ENCODE measurements around the gene MAMDC4. TPM values are rescaled to one million over a fixed set of nuclear protein-coding genes. Genes with fewer than 3 reads are reported as not detected.
"Not testable (repeated sequence)": the region's sequence is repeated elsewhere in the genome, so short reads cannot be mapped to it uniquely, and the experiment has no call there.

The MAMDC4 gene
- total RNA-seq, 2 experiments from 2014 or later, result 14.1 to 15.3 TPM

DNA sequence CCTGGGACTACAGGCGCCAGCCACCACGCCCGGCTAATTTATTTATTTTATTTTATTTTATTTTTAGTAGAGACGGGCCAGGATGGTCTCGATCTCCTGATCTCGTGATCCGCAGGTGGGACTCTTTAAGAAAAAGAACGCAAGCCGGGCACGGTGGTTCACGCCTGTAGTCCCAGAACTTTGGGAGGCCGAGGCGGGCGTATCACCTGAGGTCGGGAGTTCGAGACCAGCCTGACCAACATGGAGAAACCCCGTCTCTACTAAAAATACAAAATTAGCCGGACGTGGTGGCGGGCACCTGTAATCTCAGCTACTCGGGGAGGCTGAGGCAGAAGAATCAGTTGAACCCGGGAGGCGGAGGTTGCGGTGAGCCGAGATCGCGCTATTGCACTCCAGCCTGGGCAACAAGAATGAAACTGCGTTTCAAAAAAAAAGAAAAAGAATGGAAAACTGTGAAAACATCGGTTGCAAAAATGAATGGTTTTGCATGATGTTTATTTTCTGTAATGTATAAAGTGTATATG lies 14.8 kb downstream of the MAMDC4 start:
- POLR2A ChIA-PET, result interaction anchor here (1.9 kb wide), 1 partner anchor 14 kb away, joined by 8 read pairs; no protein-coding TSS in a partner anchor

DNA sequence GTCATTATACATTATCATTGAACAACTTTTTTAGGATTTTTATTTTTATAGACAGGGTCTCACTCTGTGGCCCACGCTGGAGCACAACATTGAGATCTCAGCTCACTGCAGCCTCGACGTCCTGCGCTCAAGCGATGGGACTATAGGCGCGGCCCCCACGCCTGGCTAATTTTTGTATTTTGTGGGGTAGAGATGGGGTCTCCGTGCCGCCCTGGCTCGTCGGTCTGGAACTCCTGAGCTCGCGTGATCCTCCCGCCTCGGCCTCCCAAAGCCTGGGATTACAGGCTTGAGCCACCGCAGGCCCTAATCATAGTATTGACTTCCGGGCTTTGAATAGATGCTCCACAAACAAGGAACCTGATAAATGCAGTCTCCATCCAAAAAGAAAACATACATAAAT lies 15.3 kb downstream of the MAMDC4 start:
- POLR2A ChIA-PET, result interaction anchor here (1.9 kb wide), 1 partner anchor 14 kb away, joined by 8 read pairs; no protein-coding TSS in a partner anchor

More for the DNA sequence above, 14.8 kb downstream of the MAMDC4 start:
- CTCF ChIA-PET, result not testable (repeated sequence)

GRCh38 chr9:136867917-136868316 lies 15.8 kb downstream of the MAMDC4 start:
- POLR2A ChIA-PET, result no interaction called here
- CTCF ChIA-PET, result interaction anchor here (0.8 kb wide), 1 partner anchor 13 kb away, joined by 3 read pairs; no protein-coding TSS in a partner anchor

More for the DNA sequence above, 15.3 kb downstream of the MAMDC4 start:
- CTCF ChIA-PET, result no interaction called here

- POLR2A ChIA-PET, result interaction anchor here (0.9 kb wide), 1 partner anchor 14 kb away, joined by 3 read pairs; no protein-coding TSS in a partner anchor
- CTCF ChIA-PET, result interaction anchor here (0.8 kb wide), 1 partner anchor 13 kb away, joined by 3 read pairs; no protein-coding TSS in a partner anchor
Observed at GRCh38 chr9:136868644-136869043, 16.5 kb downstream of the MAMDC4 start.

DNA sequence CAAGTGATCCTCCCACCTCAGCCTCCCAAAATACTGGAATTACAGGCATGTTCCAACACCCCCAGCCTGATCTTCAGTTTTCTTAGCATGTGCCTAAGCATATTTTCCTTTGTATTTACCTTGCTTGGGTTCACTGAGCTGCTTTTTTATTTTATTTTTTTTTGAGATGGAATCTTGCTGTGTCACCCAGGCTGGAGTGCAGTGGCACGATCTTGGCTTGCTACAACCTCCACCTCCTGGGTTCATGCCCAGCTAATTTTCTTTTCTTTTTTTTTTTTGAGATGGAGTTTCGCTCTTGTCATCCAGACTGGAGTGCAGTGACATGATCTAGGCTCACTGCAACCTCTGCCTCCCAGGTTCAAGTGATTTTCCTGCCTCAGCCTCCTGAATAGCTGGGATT lies 17.5 kb downstream of the MAMDC4 start:
- POLR2A ChIA-PET, result interaction anchor here (0.9 to 1.0 kb wide), 2 partner anchors 12 to 15 kb away, joined by 3 to 4 read pairs; no protein-coding TSS in a partner anchor
- CTCF ChIA-PET, result not testable (repeated sequence)

- ChIA-PET CTCF (no interaction called here), POLR2A (no interaction called here)
Observed at GRCh38 chr9:136875155-136875554, 23.0 kb downstream of the MAMDC4 start.

DNA sequence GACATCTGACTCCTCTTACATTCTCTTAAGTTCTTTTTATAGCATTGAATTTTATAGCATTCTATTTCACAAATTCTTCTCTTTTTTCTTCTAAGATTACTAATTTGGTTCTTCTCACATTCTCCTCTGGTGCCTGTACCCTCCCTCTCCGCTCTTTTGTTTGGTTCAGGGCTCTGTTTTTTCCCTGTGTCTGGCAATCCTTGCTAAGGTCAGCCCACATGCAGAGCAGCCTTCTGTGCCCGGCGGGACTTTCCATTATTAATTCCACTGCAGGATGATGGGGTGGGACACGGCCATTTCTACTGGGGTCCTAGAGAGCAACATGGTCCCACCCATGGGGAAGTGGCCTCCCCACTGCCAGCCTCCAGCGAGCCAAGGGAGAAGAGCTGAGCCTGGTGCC lies 24.3 kb downstream of the MAMDC4 start:
- CTCF ChIA-PET, result no interaction called here

GRCh38 chr9:136880651-136881050 lies 28.5 kb downstream of the MAMDC4 start:
- CTCF ChIA-PET, result interaction anchor here (0.6 to 3.0 kb wide), 5 partner anchors 12 to 166 kb away, joined by 3 to 18 read pairs (median 4); partner anchors contain the start of gene NPDC1
- POLR2A ChIA-PET, result interaction anchor here (0.7 to 2.6 kb wide), 4 partner anchors 14 to 112 kb away, joined by 3 to 19 read pairs (median 8); partner anchors contain the start of genes EDF1 and PAXX

More for the DNA sequence above, 24.3 kb downstream of the MAMDC4 start:
- POLR2A ChIA-PET, result interaction anchor here (0.6 kb wide), 1 partner anchor 83 kb away, joined by 3 read pairs; no protein-coding TSS in a partner anchor

DNA sequence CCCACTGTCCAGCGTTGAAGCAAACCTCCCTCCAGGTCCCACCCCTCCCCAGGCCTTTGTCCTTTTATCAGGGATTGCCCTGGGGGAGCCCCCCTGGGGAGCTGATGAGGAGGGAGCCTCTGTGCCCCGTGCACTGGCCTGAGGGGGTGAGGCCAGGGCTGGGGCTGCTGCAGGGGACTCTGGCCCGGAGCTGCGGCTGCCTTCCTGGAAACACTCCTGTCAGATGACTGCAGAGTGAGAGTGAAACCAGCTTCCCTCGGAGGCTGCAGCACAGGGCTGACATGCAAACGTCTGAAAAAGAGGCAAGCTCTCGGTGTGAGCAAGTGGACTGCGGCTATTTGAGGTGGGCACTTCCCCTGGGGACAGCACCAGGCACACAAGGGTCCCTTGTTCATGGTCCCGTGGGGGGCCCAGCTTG lies 29.6 kb downstream of the MAMDC4 start:
- POLR2A ChIA-PET, result interaction anchor here (0.5 to 2.6 kb wide), 8 partner anchors 12 to 342 kb away, joined by 3 to 19 read pairs (median 5); partner anchors contain the start of genes EDF1, FUT7 and PAXX

GRCh38 chr9:136882109-136882946 lies 30.2 kb downstream of the MAMDC4 start:
- ChIA-PET POLR2A (interaction anchor here (0.6 to 2.6 kb wide), 7 partner anchors 12 to 652 kb away, joined by 3 to 19 read pairs (median 4); partner anchors contain the start of genes EDF1, FUT7 and PAXX), CTCF (interaction anchor here (0.6 to 3.0 kb wide), 10 partner anchors 10 to 203 kb away, joined by 3 to 18 read pairs (median 4); partner anchors contain the start of genes AJM1, C8G, FBXW5 and NPDC1)

More for the DNA sequence above, 29.6 kb downstream of the MAMDC4 start:
- CTCF ChIA-PET, result interaction anchor here (0.9 to 3.0 kb wide), 10 partner anchors 9 to 165 kb away, joined by 3 to 18 read pairs (median 4); partner anchors contain the start of genes AJM1, C8G, FBXW5 and NPDC1

DNA sequence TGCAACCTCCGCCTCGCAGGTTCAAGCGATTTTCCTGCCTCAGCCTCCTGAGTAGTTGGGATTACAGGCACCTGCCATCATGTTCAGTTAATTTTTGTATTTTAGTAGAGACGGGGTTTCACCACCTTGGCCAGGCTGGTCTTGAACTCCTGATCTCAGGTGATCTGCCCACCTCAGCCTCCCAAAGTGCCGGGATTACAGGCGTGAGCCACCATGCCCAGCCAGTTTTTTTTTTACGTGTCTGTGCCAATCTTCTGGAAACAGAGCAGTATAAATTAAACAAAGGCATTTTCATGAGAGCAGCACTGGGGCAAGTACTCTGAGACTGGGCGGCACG lies 30.8 kb downstream of the MAMDC4 start:
- CTCF ChIA-PET, result interaction anchor here (1.4 to 3.0 kb wide), 4 partner anchors 21 to 146 kb away, joined by 3 to 18 read pairs (median 6); no protein-coding TSS in a partner anchor
- POLR2A ChIA-PET, result interaction anchor here (1.7 to 2.6 kb wide), 2 partner anchors 19 kb away, joined by 7 to 19 read pairs; no protein-coding TSS in a partner anchor

DNA sequence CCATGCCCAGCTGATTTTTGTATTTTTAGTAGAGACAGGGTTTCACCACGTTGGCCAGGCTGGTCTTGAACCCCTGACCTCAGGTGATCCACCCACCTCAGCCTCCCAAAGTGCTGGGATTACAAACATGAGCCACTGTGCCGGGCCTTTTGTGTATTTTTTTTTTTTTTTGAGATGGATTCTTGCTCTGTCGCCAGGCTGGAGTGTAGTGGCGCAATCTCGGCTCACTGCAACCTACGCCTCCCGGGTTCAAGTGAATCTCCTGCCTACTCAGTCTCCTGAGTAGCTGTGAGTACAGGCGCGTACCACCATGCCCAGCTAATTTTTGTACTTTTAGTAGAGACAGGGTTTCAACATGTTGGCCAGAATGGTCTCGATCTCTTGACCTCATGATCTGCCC lies 31.5 kb downstream of the MAMDC4 start:
- POLR2A ChIA-PET, result interaction anchor here (0.7 kb wide), 2 partner anchors 226 to 320 kb away, joined by 3 to 5 read pairs; no protein-coding TSS in a partner anchor
- CTCF ChIA-PET, result interaction anchor here (1.2 to 1.4 kb wide), 2 partner anchors 18 to 42 kb away, joined by 3 to 4 read pairs; partner anchors contain the start of gene AJM1

DNA sequence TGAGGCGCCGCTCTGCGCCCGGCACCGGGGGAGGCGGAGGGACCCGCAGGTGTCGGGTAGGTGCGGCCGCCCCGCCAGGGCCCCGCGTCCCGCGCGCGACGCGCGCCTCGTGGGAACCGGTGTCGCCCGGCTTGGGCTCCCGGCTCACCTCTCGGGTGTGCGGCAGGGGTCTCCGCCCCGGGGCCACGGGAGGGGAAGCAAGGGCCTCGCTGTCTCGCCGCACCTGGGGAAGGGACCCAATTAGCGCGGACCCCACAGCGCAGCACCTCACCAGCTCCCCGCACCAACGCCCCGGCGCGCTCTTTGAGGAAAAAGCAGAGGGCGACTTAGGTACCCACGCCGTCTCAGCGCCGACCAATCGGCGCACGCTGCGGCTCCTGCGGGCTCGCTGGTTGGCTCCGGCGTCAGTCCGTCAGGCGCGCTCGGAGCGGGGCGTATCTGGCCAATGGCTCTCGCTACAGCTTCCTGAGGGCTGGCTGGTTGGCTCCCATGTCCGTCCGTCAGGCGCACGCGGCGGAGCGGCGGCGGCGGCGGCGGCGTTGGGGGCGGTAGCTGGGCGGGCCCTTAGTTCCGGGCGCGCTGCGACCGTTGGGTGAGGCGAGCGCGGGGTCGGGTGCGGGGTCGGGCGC lies 33.9 kb downstream of the MAMDC4 start, which contains the start of gene TRAF2:
TSS of gene TRAF2 (plus strand) at position 567 of the 629 bp plus-strand sequence. CDS start 12,225 bp downstream, outside the sequence.
- CTCF ChIA-PET, result interaction anchor here (0.9 to 1.5 kb wide), 7 partner anchors 16 to 143 kb away, joined by 3 to 5 read pairs (median 3); partner anchors contain the start of gene AJM1
- POLR2A ChIA-PET, result interaction anchor here (0.6 to 4.2 kb wide), 5 partner anchors 13 to 141 kb away, joined by 3 to 30 read pairs (median 3); partner anchors contain the start of gene EDF1

- POLR2A ChIA-PET, result interaction anchor here (1.0 to 4.2 kb wide), 3 partner anchors 12 to 56 kb away, joined by 3 to 30 read pairs (median 3); no protein-coding TSS in a partner anchor
- CTCF ChIA-PET, result interaction anchor here (0.7 to 1.5 kb wide), 7 partner anchors 16 to 148 kb away, joined by 3 to 5 read pairs (median 4); partner anchors contain the start of gene AJM1
Observed at GRCh38 chr9:136886610-136887597, 34.8 kb downstream of the MAMDC4 start.

GRCh38 chr9:136888454-136888853 lies 36.3 kb downstream of the MAMDC4 start:
- ChIA-PET CTCF (interaction anchor here (0.9 kb wide), 1 partner anchor 45 kb away, joined by 3 read pairs; no protein-coding TSS in a partner anchor), POLR2A (interaction anchor here (4.2 kb wide), 1 partner anchor 13 kb away, joined by 30 read pairs; no protein-coding TSS in a partner anchor)

GRCh38 chr9:136889858-136890257 lies 37.7 kb downstream of the MAMDC4 start:
- ChIA-PET CTCF (no interaction called here), POLR2A (no interaction called here)

GRCh38 chr9:136890661-136891060 lies 38.5 kb downstream of the MAMDC4 start:
- POLR2A ChIA-PET, result no interaction called here
- CTCF ChIA-PET, result no interaction called here
